ENCODE results near the gene MYO3B.

DNA sequence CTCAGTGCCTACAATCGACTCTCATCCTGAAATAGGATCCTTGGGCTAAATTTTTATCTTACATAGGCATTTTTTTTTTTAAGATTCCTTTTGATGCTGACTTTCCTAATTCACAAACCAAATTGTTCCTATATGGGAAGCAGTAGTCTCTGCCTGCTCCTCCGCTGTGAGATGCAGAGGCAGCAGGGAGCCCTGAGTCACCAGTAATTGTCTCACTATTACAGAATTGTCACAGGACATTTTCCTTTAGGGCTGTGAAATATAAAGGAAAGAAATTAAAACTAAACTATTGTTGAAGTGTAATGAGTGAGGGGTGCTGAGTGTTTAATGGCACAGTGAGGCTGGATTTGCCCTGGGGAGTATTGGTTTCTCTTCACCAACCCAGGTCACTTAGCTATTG lies 63.8 kb downstream of the MYO3B start:
- TF ChIP-seq, protein P1, sequence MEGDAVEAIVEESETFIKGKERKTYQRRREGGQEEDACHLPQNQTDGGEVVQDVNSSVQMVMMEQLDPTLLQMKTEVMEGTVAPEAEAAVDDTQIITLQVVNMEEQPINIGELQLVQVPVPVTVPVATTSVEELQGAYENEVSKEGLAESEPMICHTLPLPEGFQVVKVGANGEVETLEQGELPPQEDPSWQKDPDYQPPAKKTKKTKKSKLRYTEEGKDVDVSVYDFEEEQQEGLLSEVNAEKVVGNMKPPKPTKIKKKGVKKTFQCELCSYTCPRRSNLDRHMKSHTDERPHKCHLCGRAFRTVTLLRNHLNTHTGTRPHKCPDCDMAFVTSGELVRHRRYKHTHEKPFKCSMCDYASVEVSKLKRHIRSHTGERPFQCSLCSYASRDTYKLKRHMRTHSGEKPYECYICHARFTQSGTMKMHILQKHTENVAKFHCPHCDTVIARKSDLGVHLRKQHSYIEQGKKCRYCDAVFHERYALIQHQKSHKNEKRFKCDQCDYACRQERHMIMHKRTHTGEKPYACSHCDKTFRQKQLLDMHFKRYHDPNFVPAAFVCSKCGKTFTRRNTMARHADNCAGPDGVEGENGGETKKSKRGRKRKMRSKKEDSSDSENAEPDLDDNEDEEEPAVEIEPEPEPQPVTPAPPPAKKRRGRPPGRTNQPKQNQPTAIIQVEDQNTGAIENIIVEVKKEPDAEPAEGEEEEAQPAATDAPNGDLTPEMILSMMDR (IDR thresholded peaks at IDR 0.05), result no peak
- TF ChIP-seq EZH2 (IDR thresholded peaks at IDR 0.05), result no peak
